Neural crest cell (in vitro differentiated cells): ENCODE data around the gene PYGO2. TPM values are rescaled to one million over a fixed set of nuclear protein-coding genes. Genes with fewer than 3 reads are reported as not detected.
A peak's percentile ranks its signal among the peaks of the same experiment; 100 is the strongest.

Experiments
- DNase-seq: peaks from one replicate; pipeline ENCODE4 v3.0.0; 2021; ENCODE audit warnings: low read depth, mixed read lengths, low spot score
- H3K27ac Mint-ChIP-seq: one replicate; pipeline ENCODE4 v1.8.0; 2021; ENCODE audit warnings: mild to moderate bottlenecking, mixed read lengths; ENCODE audit not compliant: unreplicated experiment
- H3K27me3 Mint-ChIP-seq: 2 replicates; pipeline ENCODE4 v1.8.0; 2021; ENCODE audit warnings: low read depth, mild to moderate bottlenecking, mixed read lengths
- H3K36me3 Mint-ChIP-seq: 2 replicates; pipeline ENCODE4 v1.8.0; 2021; ENCODE audit warnings: low read depth, mild to moderate bottlenecking, mixed read lengths
- H3K4me1 Mint-ChIP-seq: 2 replicates; pipeline ENCODE4 v1.8.0; 2021; ENCODE audit warnings: mixed read lengths
- H3K4me3 Mint-ChIP-seq: one replicate; pipeline ENCODE4 v1.8.0; 2021; ENCODE audit warnings: mild to moderate bottlenecking, mixed read lengths
- H3K9me3 Mint-ChIP-seq: 2 replicates; pipeline ENCODE4 v1.8.0; 2021; ENCODE audit warnings: mixed read lengths
- total RNA-seq: library from RNA; stranded (reverse); gene quantifications from 2 replicates; pipeline ENCODE4 v1.2.1, GENCODE V29; 2021
- TF ChIP-seq, protein P1 (sequence below): fragments of 200-600 bp; sonication (generic); conservative IDR thresholded peaks from 2 replicates; pipeline ENCODE4 v1.5.0; 2021; ENCODE audit warnings: antibody characterized with exemption, mild to moderate bottlenecking

Gene PYGO2
- total RNA-seq, 1 donor from 2014 or later: 65.1 TPM

DNA sequence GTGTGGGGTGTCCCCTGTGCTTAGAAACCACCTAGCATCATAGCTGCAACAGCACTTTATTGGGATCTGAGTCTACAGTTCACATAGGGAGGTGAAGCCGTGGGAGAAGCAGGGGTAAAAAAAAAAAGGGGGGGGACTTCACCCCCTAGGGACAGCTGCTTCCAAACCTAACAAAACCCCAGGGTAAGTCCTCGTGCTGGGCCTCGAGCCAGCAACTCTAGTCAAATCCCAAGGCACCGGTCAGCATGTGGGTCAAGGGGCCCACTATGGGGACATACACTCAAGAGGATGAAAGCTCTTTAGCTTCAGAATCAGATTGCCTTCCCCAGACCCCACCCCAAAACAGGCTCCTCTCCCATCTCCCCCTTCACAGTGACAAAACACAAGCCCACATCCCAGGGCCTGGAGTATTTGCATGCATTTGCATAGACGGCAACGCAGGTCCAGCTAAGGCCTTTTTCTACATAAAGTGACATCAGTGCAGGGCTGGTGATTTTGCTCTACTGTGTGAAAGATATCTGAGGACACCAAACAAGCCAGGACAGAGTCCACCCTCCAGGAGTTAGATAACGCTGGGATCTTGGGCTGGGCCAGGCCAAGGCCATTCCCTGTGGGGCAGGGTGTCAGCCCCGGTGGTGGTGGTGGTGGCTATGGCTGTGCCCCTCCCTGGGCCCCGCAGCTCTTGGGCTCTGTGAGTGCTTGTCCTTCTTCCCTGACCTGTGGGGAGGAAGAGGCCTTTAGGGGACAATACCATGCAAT is 17.0 kb downstream of the PYGO2 start:
- TF ChIP-seq, protein P1, sequence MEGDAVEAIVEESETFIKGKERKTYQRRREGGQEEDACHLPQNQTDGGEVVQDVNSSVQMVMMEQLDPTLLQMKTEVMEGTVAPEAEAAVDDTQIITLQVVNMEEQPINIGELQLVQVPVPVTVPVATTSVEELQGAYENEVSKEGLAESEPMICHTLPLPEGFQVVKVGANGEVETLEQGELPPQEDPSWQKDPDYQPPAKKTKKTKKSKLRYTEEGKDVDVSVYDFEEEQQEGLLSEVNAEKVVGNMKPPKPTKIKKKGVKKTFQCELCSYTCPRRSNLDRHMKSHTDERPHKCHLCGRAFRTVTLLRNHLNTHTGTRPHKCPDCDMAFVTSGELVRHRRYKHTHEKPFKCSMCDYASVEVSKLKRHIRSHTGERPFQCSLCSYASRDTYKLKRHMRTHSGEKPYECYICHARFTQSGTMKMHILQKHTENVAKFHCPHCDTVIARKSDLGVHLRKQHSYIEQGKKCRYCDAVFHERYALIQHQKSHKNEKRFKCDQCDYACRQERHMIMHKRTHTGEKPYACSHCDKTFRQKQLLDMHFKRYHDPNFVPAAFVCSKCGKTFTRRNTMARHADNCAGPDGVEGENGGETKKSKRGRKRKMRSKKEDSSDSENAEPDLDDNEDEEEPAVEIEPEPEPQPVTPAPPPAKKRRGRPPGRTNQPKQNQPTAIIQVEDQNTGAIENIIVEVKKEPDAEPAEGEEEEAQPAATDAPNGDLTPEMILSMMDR: no peak
- Mint-ChIP-seq H3K4me1 (peaks cover 26% of the 10 kb centered on the region), H3K36me3 (no peaks in the 10 kb centered on the region), H3K9me3 (no peaks in the 10 kb centered on the region), H3K4me3 (no peak overlapping the region), H3K27me3 (no peaks in the 10 kb centered on the region), H3K27ac (peak overlapping the region; percentile 12)
- no peak for DNase-seq

DNA sequence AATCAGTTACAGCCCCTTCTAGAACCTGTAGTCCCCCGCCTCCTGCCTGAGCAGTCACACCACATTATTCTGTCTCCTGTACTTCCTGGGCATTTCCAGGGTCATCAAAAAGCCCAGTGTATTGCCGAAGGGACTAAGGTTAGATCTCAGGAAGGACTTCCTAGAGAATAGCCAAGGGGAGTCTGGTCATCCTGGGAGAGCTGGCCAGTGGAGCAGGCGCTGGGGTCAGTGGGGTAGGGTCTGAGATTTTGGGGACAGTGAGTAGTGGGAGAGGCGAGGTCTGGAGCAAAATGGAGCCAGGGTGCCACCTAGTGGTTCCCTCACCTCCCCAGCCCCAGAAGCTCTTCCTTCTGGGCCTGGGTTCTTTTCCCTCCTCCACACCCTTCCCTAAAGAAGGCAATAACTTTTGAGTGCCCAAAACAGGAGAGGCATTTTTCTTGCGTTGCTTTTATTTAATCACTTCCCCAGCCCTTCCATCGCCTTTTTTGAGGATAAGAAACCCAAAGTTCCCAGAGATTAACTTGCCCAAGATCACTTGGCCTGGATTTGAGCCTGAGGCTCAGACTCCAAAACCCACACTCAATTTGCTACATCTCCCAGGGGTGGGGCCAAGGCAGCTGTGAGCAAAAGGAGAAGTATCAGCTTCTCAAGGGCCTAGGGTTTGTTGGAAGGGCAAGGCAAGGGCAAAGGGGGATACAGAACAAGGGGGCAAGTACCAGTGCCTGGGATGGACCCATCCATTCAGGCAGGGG is 17.8 kb downstream of the PYGO2 start:
- Mint-ChIP-seq H3K27me3 (no peaks in the 10 kb centered on the region), H3K4me3 (peak overlapping the region; percentile 39), H3K27ac (no peak overlapping the region), H3K9me3 (no peaks in the 10 kb centered on the region), H3K4me1 (peaks cover 30% of the 10 kb centered on the region), H3K36me3 (no peaks in the 10 kb centered on the region)
- TF ChIP-seq, protein P1: peak; percentile 83
- peak; percentile 55 for DNase-seq

DNA sequence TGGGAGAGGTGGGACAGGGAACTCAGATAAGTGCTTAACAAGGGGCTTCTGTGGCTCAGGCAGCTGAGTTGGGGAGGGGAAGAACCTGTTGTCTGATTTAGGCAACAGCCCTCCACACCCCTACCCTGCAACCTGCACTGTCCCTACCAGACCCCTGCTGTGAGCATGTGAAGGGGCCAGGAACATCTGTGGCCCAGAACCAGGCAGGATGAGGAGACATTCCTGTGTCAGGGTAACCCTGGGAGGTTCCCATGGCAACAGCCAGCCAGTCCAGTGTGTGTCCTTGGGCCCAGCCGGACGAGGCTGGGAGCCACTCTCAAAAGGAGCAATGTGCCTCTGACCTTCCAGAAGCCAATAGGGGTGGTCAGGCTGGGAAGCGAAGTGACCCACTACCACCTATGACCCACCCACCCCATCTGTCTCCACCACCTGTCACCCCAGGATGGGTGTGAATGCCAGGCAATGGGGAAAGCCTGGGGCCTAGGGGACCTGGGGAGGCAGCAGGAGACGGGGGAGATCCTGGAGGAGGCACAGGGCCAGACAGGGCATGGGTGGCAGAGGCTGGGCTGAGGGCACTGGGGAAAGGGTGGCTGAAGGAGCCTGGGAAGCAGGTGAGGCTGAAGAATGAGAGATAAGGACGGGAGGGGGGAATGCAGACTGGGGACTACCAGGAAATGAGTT is 20.1 kb downstream of the PYGO2 start:
- Mint-ChIP-seq H3K4me3 (peak overlapping the region; percentile 80), H3K9me3 (no peaks in the 10 kb centered on the region), H3K27me3 (no peaks in the 10 kb centered on the region), H3K27ac (peak overlapping the region; percentile 50), H3K4me1 (peaks cover 52% of the 10 kb centered on the region), H3K36me3 (no peaks in the 10 kb centered on the region)
- TF ChIP-seq, protein P1: no peak
- peak; percentile 60 for DNase-seq

DNA sequence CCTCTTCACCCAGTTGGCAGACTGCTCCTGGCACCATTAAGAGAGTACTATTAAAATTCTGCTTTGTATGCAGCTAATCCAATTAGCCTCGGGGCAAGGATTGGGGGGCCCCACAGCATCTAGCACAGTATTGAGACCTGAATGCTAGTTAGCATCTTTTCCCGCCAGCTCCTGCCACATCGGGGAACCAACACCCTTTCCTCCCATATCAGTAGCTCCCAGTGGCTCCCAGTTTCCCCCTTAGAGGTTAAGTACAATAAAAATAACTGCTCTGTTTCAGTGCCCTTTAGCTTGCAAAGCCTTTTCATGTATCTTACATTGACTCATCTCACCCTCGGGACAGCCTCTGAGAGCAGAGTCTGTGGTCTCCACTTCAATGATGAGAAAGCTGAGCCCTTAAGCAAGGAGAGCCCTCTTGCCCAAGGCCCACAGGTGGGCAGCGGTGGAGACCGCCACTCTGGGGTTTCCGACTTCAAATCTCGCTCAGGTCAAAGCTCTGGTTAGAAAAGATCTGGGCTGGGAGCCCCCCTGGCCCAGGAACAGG is 20.9 kb downstream of the PYGO2 start:
- DNase-seq: no peak
- Mint-ChIP-seq H3K36me3 (no peaks in the 10 kb centered on the region), H3K4me1 (peaks cover 56% of the 10 kb centered on the region), H3K4me3 (peak overlapping the region; percentile 80), H3K27me3 (no peaks in the 10 kb centered on the region), H3K9me3 (no peaks in the 10 kb centered on the region), H3K27ac (peak overlapping the region; percentile 9)
- TF ChIP-seq, protein P1: no peak

DNA sequence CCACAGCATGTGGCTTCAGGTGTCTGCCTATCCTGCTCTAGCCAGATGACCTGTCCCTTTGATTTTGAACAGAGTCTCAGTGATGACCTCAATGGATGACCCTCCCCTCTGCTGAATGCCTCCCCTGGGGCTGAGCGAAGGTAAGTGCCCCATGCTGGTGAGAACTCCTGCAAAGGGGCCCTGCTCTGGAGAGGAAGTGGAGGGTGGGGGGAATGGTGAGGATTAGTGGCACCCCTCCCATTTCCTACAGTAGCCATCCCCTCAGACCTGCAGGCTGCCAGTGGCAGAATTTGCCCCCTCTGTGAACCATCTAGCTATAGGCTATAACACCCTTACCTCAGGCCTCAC is 21.4 kb downstream of the PYGO2 start:
- Mint-ChIP-seq H3K4me3 (peak overlapping the region; percentile 80), H3K4me1 (peaks cover 57% of the 10 kb centered on the region), H3K36me3 (no peaks in the 10 kb centered on the region), H3K27me3 (no peaks in the 10 kb centered on the region), H3K9me3 (no peaks in the 10 kb centered on the region), H3K27ac (no peak overlapping the region)
- TF ChIP-seq, protein P1: no peak
- no peak for DNase-seq
